HepG2 (cell line): ENCODE data around the gene NCBP1. TPM values are rescaled to one million over a fixed set of nuclear protein-coding genes. Genes with fewer than 3 reads are reported as not detected.
A peak's percentile ranks its signal among the peaks of the same experiment; 100 is the strongest.

Experiments used
- CAMTA2 ChIP-seq: sonication (generic); formaldehyde crosslinking; IDR thresholded peaks from 2 replicates; pipeline ENCODE4 v1.4.0; 2020; ENCODE audit warnings: mild to moderate bottlenecking, missing genetic modification reagents, borderline replicate concordance
- SRSF4 ChIP-seq: fragments of 200-400 bp; formaldehyde crosslinking; IDR thresholded peaks from one replicate; pipeline ENCODE4 v1.6.1; 2018; ENCODE audit warnings: mild to moderate bottlenecking, low read depth, low read length, moderate library complexity; ENCODE audit not compliant: poor library complexity, severe bottlenecking
- ZFP36L1 ChIP-seq: sonication (generic); formaldehyde crosslinking; IDR thresholded peaks from 2 replicates; pipeline ENCODE4 v1.8.0; 2022; ENCODE audit warnings: mild to moderate bottlenecking, missing genetic modification reagents, moderate library complexity
- ZNF276 ChIP-seq: sonication (generic); formaldehyde crosslinking; IDR thresholded peaks from 2 replicates; pipeline ENCODE4 v1.4.0; 2020; ENCODE audit warnings: mild to moderate bottlenecking, low read depth, missing genetic modification reagents
- ZNF564 ChIP-seq: sonication (generic); formaldehyde crosslinking; IDR thresholded peaks from 2 replicates; pipeline ENCODE4 v1.8.1; 2023; ENCODE audit warnings: mild to moderate bottlenecking, missing genetic modification reagents
- ZNF713 ChIP-seq: sonication (generic); formaldehyde crosslinking; IDR thresholded peaks from 2 replicates; pipeline ENCODE4 v1.4.0; 2020; ENCODE audit warnings: mild to moderate bottlenecking, missing genetic modification reagents
- ZNF720 ChIP-seq: sonication (generic); formaldehyde crosslinking; IDR thresholded peaks from 2 replicates; pipeline ENCODE4 v1.4.0; 2020; ENCODE audit warnings: missing genetic modification reagents
- polyA plus RNA-seq, 8 experiments: library from polyadenylated mRNA; depleted of rRNA in 3 of 8; stranded (reverse) in 7 of 8; unstranded in 1 of 8; fragments of >200 nt; fragmentation: Illumina TruSeq in 4 of 8; extraction: Trizol in 4 of 8; gene quantifications; 2 replicates each; pipeline versions ENCODE4 v1.2.1 to v1.2.3, GENCODE V29; 2011 to 2016; ENCODE audit warnings: low read depth in 4 of 8, missing spikeins in 1 of 8, mixed read lengths in 1 of 8; ENCODE audit not compliant: insufficient read depth in 1 of 8
- total RNA-seq, 5 experiments: library from RNA; depleted of rRNA; stranded (reverse); fragments of >200 nt; fragmentation: Illumina TruSeq; extraction: Trizol; gene quantifications; 2 replicates each; pipeline ENCODE4 v1.2.3, GENCODE V29; 2016; ENCODE audit warnings: low read depth in 1 of 5
- TF ChIP-seq, protein P1 (sequence below): sonication (generic); formaldehyde crosslinking; conservative IDR thresholded peaks from 2 replicates; pipeline ENCODE4 v1.4.0; 2020; ENCODE audit warnings: missing genetic modification reagents

NCBP1 gene
- total and polyA plus RNA-seq, 2 of the 13 experiments (the other 11 are each of a cell fraction or from before 2014, with no cell fraction given) = 13.3 to 40.2 TPM

DNA sequence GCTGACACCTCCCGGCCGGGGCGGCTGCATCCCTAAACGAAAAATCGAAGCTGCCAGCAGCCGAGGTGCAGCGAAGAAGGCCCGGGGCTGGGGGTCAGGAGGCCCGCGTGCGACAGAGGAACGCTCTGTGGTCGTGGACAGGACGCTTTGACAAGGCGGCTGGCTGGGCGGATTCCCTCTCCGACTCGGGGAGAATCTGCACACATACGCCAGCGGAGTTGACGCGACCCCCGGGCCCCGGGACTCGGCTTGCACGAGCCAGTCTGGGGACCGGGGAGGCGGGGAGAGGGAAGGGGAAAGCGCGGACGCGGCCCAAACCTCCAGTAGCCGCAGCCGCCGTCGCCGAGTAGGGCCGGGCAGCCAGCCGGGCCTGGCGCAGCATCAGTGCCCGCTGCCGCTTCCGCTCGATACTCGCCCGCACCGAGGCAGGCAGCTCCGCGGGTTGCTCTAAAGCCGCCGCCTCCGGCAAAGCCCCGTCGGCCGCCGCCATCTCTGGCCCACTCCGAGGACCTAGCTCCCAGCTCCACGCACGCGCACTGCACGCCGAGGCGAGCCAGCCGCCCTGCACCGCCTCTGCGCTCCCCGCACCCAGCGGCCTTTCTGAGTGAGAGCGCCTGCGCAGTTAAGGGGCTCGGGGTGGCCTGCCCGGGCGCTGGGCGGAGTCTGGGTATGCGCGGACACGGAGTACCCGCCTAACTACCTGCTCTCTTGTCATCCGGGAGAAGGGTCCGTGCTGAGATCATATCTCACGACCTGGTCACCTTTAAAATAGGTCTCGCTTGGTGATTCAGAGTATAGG, 63.4 kb downstream of the NCBP1 start, which contains the start of gene XPA (continued):
- TF ChIP-seq ZNF276 (CRISPR knock-in tag) = peak; percentile 70; the same call in 1 of the 2 replicates
- TF ChIP-seq ZFP36L1 (CRISPR knock-in tag) = no peak
- TF ChIP-seq ZNF720 (CRISPR knock-in tag) = no peak
- no peak for TF ChIP-seq CAMTA2 (CRISPR knock-in tag)
- peak; percentile 80 for TF ChIP-seq ZNF564 (CRISPR knock-in tag)
- TF ChIP-seq, protein P1, sequence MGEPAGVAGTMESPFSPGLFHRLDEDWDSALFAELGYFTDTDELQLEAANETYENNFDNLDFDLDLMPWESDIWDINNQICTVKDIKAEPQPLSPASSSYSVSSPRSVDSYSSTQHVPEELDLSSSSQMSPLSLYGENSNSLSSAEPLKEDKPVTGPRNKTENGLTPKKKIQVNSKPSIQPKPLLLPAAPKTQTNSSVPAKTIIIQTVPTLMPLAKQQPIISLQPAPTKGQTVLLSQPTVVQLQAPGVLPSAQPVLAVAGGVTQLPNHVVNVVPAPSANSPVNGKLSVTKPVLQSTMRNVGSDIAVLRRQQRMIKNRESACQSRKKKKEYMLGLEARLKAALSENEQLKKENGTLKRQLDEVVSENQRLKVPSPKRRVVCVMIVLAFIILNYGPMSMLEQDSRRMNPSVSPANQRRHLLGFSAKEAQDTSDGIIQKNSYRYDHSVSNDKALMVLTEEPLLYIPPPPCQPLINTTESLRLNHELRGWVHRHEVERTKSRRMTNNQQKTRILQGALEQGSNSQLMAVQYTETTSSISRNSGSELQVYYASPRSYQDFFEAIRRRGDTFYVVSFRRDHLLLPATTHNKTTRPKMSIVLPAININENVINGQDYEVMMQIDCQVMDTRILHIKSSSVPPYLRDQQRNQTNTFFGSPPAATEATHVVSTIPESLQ (CRISPR knock-in tag) = no peak
- TF ChIP-seq SRSF4 = no peak
- TF ChIP-seq ZNF713 = no peak
